Body of pancreas (tissue), 4 donors: Measurements from ENCODE around the gene BCAR1. TPM values are rescaled to one million over a fixed set of nuclear protein-coding genes. Genes with fewer than 3 reads are reported as not detected.

Experiments used
- ATAC-seq: fragments of 150-250 bp; one replicate; pipeline ENCODE4 v1.9.1; 2016
- DNase-seq, 4 donors: peaks; one replicate each; pipeline ENCODE4 v3.0.0-alpha.2; 2019
- H3K27ac ChIP-seq, 4 donors: fragments of 200-600 bp; sonication (generic); 1 replicate in 3 of 4; 2 replicates in 1 of 4; pipeline versions ENCODE4 v1.5.1 to v1.6.1; 2016 to 2019; ENCODE audit warnings: mild to moderate bottlenecking in 1 of 4, mixed read lengths in 1 of 4, moderate library complexity in 1 of 4
- H3K27me3 ChIP-seq, 2 donors: fragments of 200-600 bp; sonication (generic); one replicate each; pipeline ENCODE4 v1.6.0; 2016; ENCODE audit warnings: mild to moderate bottlenecking in 1 of 2
- H3K36me3 ChIP-seq, 2 donors: fragments of 200-600 bp; sonication (generic); replicated peaks in 1 of 2; 2 replicates each; pipeline ENCODE4 v1.5.1; 2016; ENCODE audit warnings: low read depth in 2 of 2; ENCODE audit not compliant: insufficient read depth in 1 of 2
- H3K4me1 ChIP-seq: fragments of 200-600 bp; sonication (generic); one replicate; pipeline ENCODE4 v1.6.0; 2016
- H3K4me3 ChIP-seq, 2 donors: fragments of 200-600 bp; sonication (generic); 1 replicate in 1 of 2; 2 replicates in 1 of 2; pipeline ENCODE4 v1.5.1; 2016 to 2019
- H3K9me3 ChIP-seq, 3 donors: fragments of 200-600 bp; sonication (generic); 1 replicate in 2 of 3; 2 replicates in 1 of 3; pipeline ENCODE4 v1.5.1; 2016
- CTCF ChIP-seq, 7 experiments: fragments of 450-650 bp in 4 of 7; fragments of 200-600 bp in 3 of 7; sonication (generic) in 3 of 7; IDR thresholded peaks; one replicate each; pipeline ENCODE4 v1.5.1; 2016 to 2019; ENCODE audit warnings: antibody characterized with exemption in 7 of 7
- POLR2A ChIP-seq, 3 donors: fragments of 450-650 bp; IDR thresholded peaks; one replicate each; pipeline ENCODE4 v1.6.1; 2016; ENCODE audit warnings: antibody characterized with exemption in 3 of 3, mild to moderate bottlenecking in 2 of 3
- WGBS, 2 donors: methylation state at CpG; one replicate each; pipeline ENCODE4 v1.1.5; 2017; 5-methylcytosine and 5-hydroxymethylcytosine counted together
- intact Hi-C: fragments of 100-400 bp; cut with DNase I; formaldehyde crosslinking; loops from one replicate; pipeline ENCODE4 v1.15.1; 2023
- total RNA-seq, 2 donors: library from RNA; depleted of rRNA; stranded (reverse); fragments of >200 nt; gene quantifications; one replicate each; pipeline ENCODE4 v1.1.0, GENCODE V29; 2016

Gene BCAR1
- total RNA-seq, 2 donors from 2014 or later, result 61.0 to 72.8 TPM

DNA sequence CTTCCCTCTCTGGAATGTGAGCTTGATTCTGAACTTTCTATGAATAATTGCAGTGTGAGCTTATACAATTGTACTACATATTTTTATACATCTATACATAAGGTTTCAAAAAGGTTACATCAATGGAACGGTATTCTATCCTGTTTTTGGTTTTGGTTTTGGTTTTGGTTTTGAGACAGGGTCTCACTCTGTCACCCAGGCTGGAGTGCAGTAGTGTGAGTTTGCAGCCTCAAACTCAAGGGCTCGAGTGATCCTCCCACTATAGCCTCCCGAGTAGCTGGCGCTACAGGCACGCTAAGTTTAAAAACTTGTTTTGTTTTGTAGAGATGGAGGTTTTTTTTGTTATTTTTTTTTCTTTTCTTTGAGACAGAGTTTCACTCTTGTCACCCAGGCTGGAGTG is 31.6 kb downstream of the BCAR1 start:
- Histone ChIP-seq H3K9me3 (no peaks in the 10 kb centered on the region), H3K27ac (peak overlapping the region; percentile 90 to 100 (median 96)), H3K4me3 (peak overlapping the region; percentile 54 to 97), H3K4me1 (peaks cover 56% of the 10 kb centered on the region), H3K27me3 (no peaks in the 10 kb centered on the region), H3K36me3 (no peaks in the 10 kb centered on the region)
- DNase-seq (no peak), ATAC-seq (no peak)
- 32 to 42% methylated on average over 5 of the region's 5 CpGs for WGBS, 2 donors
- TF ChIP-seq POLR2A (IDR thresholded peaks at IDR 0.05), result no peak
- TF ChIP-seq CTCF (IDR thresholded peaks at IDR 0.05), result no peak
- intact Hi-C loops, result no loop called here

- peak overlapping the region; percentile 54 to 97 for H3K4me3 ChIP-seq
- no peaks in the 10 kb centered on the region for H3K9me3 ChIP-seq
- intact Hi-C loops, result no loop called here
- WGBS, 2 donors, result 33% methylated on average over 4 of the region's 4 CpGs
- H3K27ac ChIP-seq, result peak overlapping the region; percentile 90 to 100 (median 96)
- peak; percentile 0 for ATAC-seq
- no peaks in the 10 kb centered on the region for H3K27me3 ChIP-seq
- TF ChIP-seq POLR2A (IDR thresholded peaks at IDR 0.05) (no peak), CTCF (IDR thresholded peaks at IDR 0.05) (no peak)
- no peaks in the 10 kb centered on the region for H3K36me3 ChIP-seq
- H3K4me1 ChIP-seq, result peaks cover 51% of the 10 kb centered on the region
- no peak for DNase-seq
Observed at GRCh38 chr16:75219088-75219487, 32.3 kb downstream of the BCAR1 start.

- intact Hi-C loops, result no loop called here
- H3K27me3 ChIP-seq, result no peaks in the 10 kb centered on the region
- H3K9me3 ChIP-seq, result no peaks in the 10 kb centered on the region
- TF ChIP-seq POLR2A (IDR thresholded peaks at IDR 0.05), result peak; percentile 85 to 96 (median 96)
- TF ChIP-seq CTCF (IDR thresholded peaks at IDR 0.05), result no peak
- peak; percentile 67 for ATAC-seq
- no peaks in the 10 kb centered on the region for H3K36me3 ChIP-seq
- peak within 1 kb of the TSS; percentile 54 to 97 for H3K4me3 ChIP-seq
- 42 to 59% methylated on average over 9 to 17 of the region's 19 CpGs for WGBS, 2 donors
- H3K27ac ChIP-seq, result peak within 1 kb of the TSS; percentile 90 to 100 (median 96)
- H3K4me1 ChIP-seq, result peaks cover 51% of the 10 kb centered on the region
- DNase-seq, result peak; percentile 97 to 99 (median 99)
Observed at GRCh38 chr16:75218256-75219076, 33.0 kb downstream of the BCAR1 start, which contains the start of gene CTRB1. Gene CTRB1 (plus strand): TSS chr16:75218988. CDS start chr16:75219008, 20 bp downstream.

- DNase-seq (peak; percentile 81 to 93 (median 90)), ATAC-seq (peak; percentile 57)
- WGBS, 2 donors, result 28 to 44% methylated on average over 11 of the region's 11 CpGs
- Histone ChIP-seq H3K36me3 (no peaks in the 10 kb centered on the region), H3K4me3 (no peak overlapping the region), H3K4me1 (peaks cover 49% of the 10 kb centered on the region), H3K27ac (peak overlapping the region; percentile 90 to 100 (median 96)), H3K27me3 (no peaks in the 10 kb centered on the region), H3K9me3 (no peaks in the 10 kb centered on the region)
- TF ChIP-seq POLR2A (IDR thresholded peaks at IDR 0.05) (peak in 2 of 3 donors; percentile 37 to 52), CTCF (IDR thresholded peaks at IDR 0.05) (no peak)
- intact Hi-C loops, result no loop called here
Observed at GRCh38 chr16:75217389-75217851, 34.0 kb downstream of the BCAR1 start.
